ENCODE data around the gene OR6S1.
A peak's percentile ranks its signal among the peaks of the same experiment; 100 is the strongest.

The OR6S1 gene, protein sequence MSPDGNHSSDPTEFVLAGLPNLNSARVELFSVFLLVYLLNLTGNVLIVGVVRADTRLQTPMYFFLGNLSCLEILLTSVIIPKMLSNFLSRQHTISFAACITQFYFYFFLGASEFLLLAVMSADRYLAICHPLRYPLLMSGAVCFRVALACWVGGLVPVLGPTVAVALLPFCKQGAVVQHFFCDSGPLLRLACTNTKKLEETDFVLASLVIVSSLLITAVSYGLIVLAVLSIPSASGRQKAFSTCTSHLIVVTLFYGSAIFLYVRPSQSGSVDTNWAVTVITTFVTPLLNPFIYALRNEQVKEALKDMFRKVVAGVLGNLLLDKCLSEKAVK

DNA sequence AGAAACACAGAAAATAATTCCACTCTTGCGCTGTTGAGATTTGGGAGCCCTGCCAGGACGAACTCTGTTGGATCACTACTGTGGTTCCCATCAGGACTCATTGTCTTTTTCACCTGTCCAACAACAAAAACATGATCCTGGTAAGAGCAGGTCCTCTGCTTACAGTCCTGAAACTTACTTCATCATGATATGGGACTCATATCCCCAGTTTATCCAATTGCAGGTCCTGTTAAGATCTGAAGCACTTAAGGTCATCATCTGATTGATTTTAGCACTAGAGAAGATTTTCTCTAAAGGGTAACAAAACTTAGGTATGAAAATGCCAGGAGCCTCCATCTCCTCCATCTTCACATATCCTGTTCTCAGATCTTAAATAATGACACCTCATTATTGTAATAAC, at the start of gene OR6S1:
OR6S1 (minus strand) TSS at position 101 of the 400 bp plus-strand sequence; CDS start at position 101, 0 bp downstream.
- Histone ChIP-seq H3K4me3 (ENCODE audit: low read length) (no peak within 1 kb of the TSS), H3K79me2 (ENCODE audit: low read length) (no peaks in the 10 kb centered on the region), H3K9me2 (replicated peaks; ENCODE audit: insufficient read depth, low read length) (no peaks in the 10 kb centered on the region), H3K27ac (ENCODE audit: low read length) (no peak within 1 kb of the TSS), H3K27me3 (replicated peaks; ENCODE audit: insufficient read depth, low read length) (no peaks in the 10 kb centered on the region), H3K9ac (ENCODE audit: low read length) (no peak within 1 kb of the TSS), H3F3A (ENCODE audit: insufficient read depth, low read length) (no peaks in the 10 kb centered on the region), H3K9me3 (replicated peaks; ENCODE audit: insufficient read depth, low read length) (no peaks in the 10 kb centered on the region), H3K4me2 (ENCODE audit: low read depth, low read length) (no peak within 1 kb of the TSS), H4K20me1 (ENCODE audit: insufficient read depth, low read length) (no peaks in the 10 kb centered on the region), H3K4me1 (ENCODE audit: low read length) (no peaks in the 10 kb centered on the region), H2AFZ (ENCODE audit: low read length) (no peak within 1 kb of the TSS), H3K36me3 (replicated peaks; ENCODE audit: insufficient read depth, low read length) (no peaks in the 10 kb centered on the region)
- no peak for DNase-seq
- TF ChIP-seq, protein P1, sequence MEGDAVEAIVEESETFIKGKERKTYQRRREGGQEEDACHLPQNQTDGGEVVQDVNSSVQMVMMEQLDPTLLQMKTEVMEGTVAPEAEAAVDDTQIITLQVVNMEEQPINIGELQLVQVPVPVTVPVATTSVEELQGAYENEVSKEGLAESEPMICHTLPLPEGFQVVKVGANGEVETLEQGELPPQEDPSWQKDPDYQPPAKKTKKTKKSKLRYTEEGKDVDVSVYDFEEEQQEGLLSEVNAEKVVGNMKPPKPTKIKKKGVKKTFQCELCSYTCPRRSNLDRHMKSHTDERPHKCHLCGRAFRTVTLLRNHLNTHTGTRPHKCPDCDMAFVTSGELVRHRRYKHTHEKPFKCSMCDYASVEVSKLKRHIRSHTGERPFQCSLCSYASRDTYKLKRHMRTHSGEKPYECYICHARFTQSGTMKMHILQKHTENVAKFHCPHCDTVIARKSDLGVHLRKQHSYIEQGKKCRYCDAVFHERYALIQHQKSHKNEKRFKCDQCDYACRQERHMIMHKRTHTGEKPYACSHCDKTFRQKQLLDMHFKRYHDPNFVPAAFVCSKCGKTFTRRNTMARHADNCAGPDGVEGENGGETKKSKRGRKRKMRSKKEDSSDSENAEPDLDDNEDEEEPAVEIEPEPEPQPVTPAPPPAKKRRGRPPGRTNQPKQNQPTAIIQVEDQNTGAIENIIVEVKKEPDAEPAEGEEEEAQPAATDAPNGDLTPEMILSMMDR (IDR thresholded peaks at IDR 0.05; ENCODE audit: low read length): no peak
- TF ChIP-seq EZH2 (optimal IDR thresholded peaks at IDR 0.05; ENCODE audit: low read depth, low read length) (no peak), EZH2phosphoT487 (IDR thresholded peaks at IDR 0.05; ENCODE audit: low read length) (no peak)

DNA sequence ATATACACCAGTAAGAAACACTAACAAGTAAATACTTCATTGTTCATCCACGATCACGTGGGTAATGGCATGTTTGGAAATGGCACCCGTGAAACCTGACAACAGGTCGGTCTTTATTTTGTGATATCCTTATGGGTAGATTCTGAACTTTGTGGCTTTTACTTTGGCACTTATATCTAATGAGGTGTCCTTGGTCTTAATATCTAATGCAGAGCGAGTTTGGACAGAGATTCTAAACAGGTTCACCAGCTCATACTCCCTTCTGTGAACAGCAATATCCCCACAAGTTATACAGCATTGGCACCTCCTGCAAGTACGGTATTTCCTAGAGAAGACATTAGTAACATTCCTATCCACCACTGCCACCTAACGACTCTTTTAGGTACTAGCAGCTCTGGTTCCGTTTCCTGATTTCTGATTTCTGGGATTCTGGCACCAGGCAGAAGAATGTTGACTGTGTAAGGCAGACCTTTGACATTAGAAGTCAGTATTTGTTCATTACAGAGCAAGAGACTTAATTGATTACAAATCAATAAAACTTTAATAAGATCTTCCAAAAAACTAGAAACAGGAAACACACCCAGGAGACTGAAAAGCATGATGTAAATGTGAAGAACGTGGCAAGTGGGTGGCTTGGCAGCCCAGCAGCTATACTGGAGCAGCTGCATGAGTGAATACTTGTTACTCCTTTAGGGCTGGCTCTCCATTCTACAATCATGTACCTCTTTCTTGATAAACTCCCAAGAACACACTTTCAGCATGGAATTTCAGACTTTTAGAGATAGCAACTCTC, 49.6 kb upstream of the OR6S1 start:
- Histone ChIP-seq H3K9ac (ENCODE audit: low read length) (no peak overlapping the region), H3K9me3 (replicated peaks; ENCODE audit: insufficient read depth, low read length) (no peaks in the 10 kb centered on the region), H3K9me2 (replicated peaks; ENCODE audit: insufficient read depth, low read length) (no peaks in the 10 kb centered on the region), H4K20me1 (ENCODE audit: insufficient read depth, low read length) (no peaks in the 10 kb centered on the region), H3K36me3 (replicated peaks; ENCODE audit: insufficient read depth, low read length) (no peaks in the 10 kb centered on the region), H3K79me2 (ENCODE audit: low read length) (no peaks in the 10 kb centered on the region), H2AFZ (ENCODE audit: low read length) (no peak overlapping the region), H3F3A (ENCODE audit: insufficient read depth, low read length) (no peaks in the 10 kb centered on the region), H3K4me2 (ENCODE audit: low read depth, low read length) (no peak overlapping the region), H3K27ac (ENCODE audit: low read length) (no peak overlapping the region), H3K4me1 (ENCODE audit: low read length) (no peaks in the 10 kb centered on the region), H3K27me3 (replicated peaks; ENCODE audit: insufficient read depth, low read length) (no peaks in the 10 kb centered on the region), H3K4me3 (ENCODE audit: low read length) (no peak overlapping the region)
- DNase-seq: peak; percentile 46
- TF ChIP-seq, protein P1 (IDR thresholded peaks at IDR 0.05; ENCODE audit: low read length): peak; percentile 62
- no peak for TF ChIP-seq EZH2 (optimal IDR thresholded peaks at IDR 0.05; ENCODE audit: low read depth, low read length)
- TF ChIP-seq EZH2phosphoT487 (IDR thresholded peaks at IDR 0.05; ENCODE audit: low read length): no peak

DNA sequence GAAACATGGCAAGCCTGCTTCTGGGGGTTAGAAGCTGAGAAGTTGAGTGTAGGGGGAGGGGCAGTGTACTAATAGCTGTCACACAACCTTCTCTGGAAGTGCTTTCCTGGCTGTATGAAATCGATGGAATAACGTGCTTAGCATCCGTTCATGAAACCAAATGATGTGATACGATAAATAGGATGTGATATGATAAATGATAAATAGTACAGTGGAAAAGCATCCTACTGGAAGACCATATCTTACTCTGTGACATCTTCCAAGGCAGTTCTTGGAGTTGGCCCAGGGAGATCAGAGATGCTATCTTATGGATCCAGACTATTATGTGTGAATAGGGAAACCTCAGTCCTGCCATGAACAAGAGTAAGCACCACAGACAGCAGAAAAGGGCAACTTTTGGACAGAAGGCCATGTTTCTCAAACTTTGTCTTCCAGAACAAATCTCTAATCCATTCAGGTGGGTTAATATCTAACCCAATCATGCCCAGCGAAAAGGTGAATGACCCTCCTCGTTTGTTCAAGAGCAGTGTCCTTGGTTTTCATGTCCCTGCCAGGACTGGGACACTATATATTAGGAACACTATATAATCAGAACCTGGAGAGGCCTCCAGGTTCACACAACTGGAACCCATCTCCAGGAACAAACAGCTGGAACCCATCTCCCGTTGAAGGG, 46.8 kb upstream of the OR6S1 start, which contains the start of gene ANG:
ANG (plus strand) TSS at position 598 of the 673 bp plus-strand sequence. CDS start 4,801 bp downstream, outside the sequence.
- H3K27me3 ChIP-seq (replicated peaks; ENCODE audit: insufficient read depth, low read length): no peaks in the 10 kb centered on the region
- DNase-seq: no peak

More for the DNA sequence above, 46.8 kb upstream of the OR6S1 start, which contains the start of gene ANG:
- H3K9me3 ChIP-seq (replicated peaks; ENCODE audit: insufficient read depth, low read length): no peaks in the 10 kb centered on the region
- TF ChIP-seq, protein P1 (IDR thresholded peaks at IDR 0.05; ENCODE audit: low read length): no peak
- TF ChIP-seq EZH2phosphoT487 (IDR thresholded peaks at IDR 0.05; ENCODE audit: low read length): no peak
- no peak for TF ChIP-seq EZH2 (optimal IDR thresholded peaks at IDR 0.05; ENCODE audit: low read depth, low read length)
- no peak within 1 kb of the TSS for H3K4me2 ChIP-seq (ENCODE audit: low read depth, low read length)
- no peaks in the 10 kb centered on the region for H3K79me2 ChIP-seq (ENCODE audit: low read length)
- no peaks in the 10 kb centered on the region for H3K9me2 ChIP-seq (replicated peaks; ENCODE audit: insufficient read depth, low read length)
- H3K4me1 ChIP-seq (ENCODE audit: low read length): no peaks in the 10 kb centered on the region
- H3K27ac ChIP-seq (ENCODE audit: low read length): no peak within 1 kb of the TSS
- no peak within 1 kb of the TSS for H3K4me3 ChIP-seq (ENCODE audit: low read length)
- no peaks in the 10 kb centered on the region for H4K20me1 ChIP-seq (ENCODE audit: insufficient read depth, low read length)
- H2AFZ ChIP-seq (ENCODE audit: low read length): no peak within 1 kb of the TSS
- no peak within 1 kb of the TSS for H3K9ac ChIP-seq (ENCODE audit: low read length)
- H3K36me3 ChIP-seq (replicated peaks; ENCODE audit: insufficient read depth, low read length): no peaks in the 10 kb centered on the region
- peaks cover 15% of the 10 kb centered on the region; the same call in 1 of the 2 replicates for H3F3A ChIP-seq (ENCODE audit: insufficient read depth, low read length)

Data from MM.1S (cell line).